Endothelial cell of umbilical vein (primary cell): ENCODE data around the gene INPP4B. TPM values are rescaled to one million over a fixed set of nuclear protein-coding genes. Genes with fewer than 3 reads are reported as not detected.

Experiments used
- BruUV-seq: library from RNA; stranded (reverse); fragments of 400-500 nt; replicated peaks from 2 replicates; lab custom pipeline; 2021; lab: Mats Ljungman, UMichigan
- CTCF ChIA-PET: fragments of 300-600, 350-600 bp; sonication (Branson Sonifier 250); formaldehyde crosslinking; loops from one replicate; lab custom pipeline; 2021; ENCODE audit warnings: antibody characterized with exemption, inconsistent platforms; lab: Charles Lee
- POLR2A ChIA-PET: fragments of 300-600, 350-600 bp; sonication (Branson Sonifier 250); formaldehyde crosslinking; loops from one replicate; lab custom pipeline; 2021; ENCODE audit warnings: antibody characterized with exemption, inconsistent platforms; lab: Charles Lee
- DNase-seq: peaks from one replicate; pipeline ENCODE4 v3.0.0-alpha.2; 2011; ENCODE audit warnings: low read depth, low spot score
- FAIRE-seq: peaks from 2 replicates; lab custom pipeline; 2011; peaks lifted over from hg19 to GRCh38; lab: Jason Lieb, UNC
- H2AFZ ChIP-seq: 2 replicates; pipeline ENCODE4 v1.6.0; 2012; ENCODE audit warnings: low read depth, low read length, control low read depth, inconsistent platforms
- H3K27ac ChIP-seq: 2 replicates; pipeline ENCODE4 v1.5.1; 2011; ENCODE audit warnings: low read depth, mild to moderate bottlenecking, control low read depth, low read length, moderate library complexity; ENCODE audit not compliant: insufficient read depth
- H3K27me3 ChIP-seq, 2 experiments: 2 replicates each; pipeline versions ENCODE4 v1.6.0 to v1.6.1; 2011; ENCODE audit warnings: low read length in 2 of 2, mixed read lengths in 1 of 2; ENCODE audit not compliant: control insufficient read depth in 2 of 2, insufficient read depth in 2 of 2
- H3K36me3 ChIP-seq, 2 experiments: 2 replicates in 1 of 2; 3 replicates in 1 of 2; pipeline ENCODE4 v1.5.1; 2011; ENCODE audit warnings: low read length in 2 of 2, mild to moderate bottlenecking in 1 of 2, moderate library complexity in 1 of 2; ENCODE audit not compliant: control insufficient read depth in 2 of 2, insufficient read depth in 2 of 2; ENCODE audit errors: extremely low read depth in 1 of 2
- H3K4me1 ChIP-seq: 3 replicates; pipeline ENCODE4 v1.5.1; 2011; ENCODE audit warnings: mild to moderate bottlenecking, low read length; ENCODE audit not compliant: control insufficient read depth, insufficient read depth; ENCODE audit errors: extremely low read depth
- H3K4me2 ChIP-seq: 2 replicates; pipeline ENCODE4 v1.6.1; 2011; ENCODE audit warnings: low read length, control low read depth, mixed read lengths; ENCODE audit not compliant: insufficient read depth
- H3K4me3 ChIP-seq, 3 experiments: fragments of 200-600 bp in 1 of 3; sonication (generic), shearing (Covaris generic) in 1 of 3; replicated peaks in 1 of 3; 2 replicates each; pipeline ENCODE4 v1.5.1; 2011 to 2016; ENCODE audit warnings: control low read depth in 3 of 3, low read length in 3 of 3, mild to moderate bottlenecking in 2 of 3, inconsistent platforms in 1 of 3, low read depth in 1 of 3, moderate library complexity in 1 of 3; ENCODE audit not compliant: insufficient read depth in 1 of 3
- H3K79me2 ChIP-seq: 2 replicates; pipeline ENCODE4 v1.6.0; 2012; ENCODE audit warnings: low read length, inconsistent platforms; ENCODE audit not compliant: control insufficient read depth, insufficient read depth
- H3K9ac ChIP-seq: replicated peaks from 2 replicates; pipeline ENCODE3; 2011; ENCODE audit warnings: low read length, control low read depth; ENCODE audit not compliant: insufficient read depth; ENCODE audit errors: extremely low read depth
- H3K9me1 ChIP-seq: replicated peaks from 3 replicates; pipeline ENCODE4 v1.6.0; 2011; ENCODE audit warnings: mild to moderate bottlenecking, low read length; ENCODE audit not compliant: control insufficient read depth, insufficient read depth; ENCODE audit errors: extremely low read depth
- H3K9me3 ChIP-seq: replicated peaks from 2 replicates; pipeline ENCODE4 v1.5.1; 2012; ENCODE audit warnings: low read length, inconsistent platforms; ENCODE audit not compliant: control insufficient read depth, insufficient read depth
- H4K20me1 ChIP-seq: replicated peaks from 2 replicates; pipeline ENCODE3; 2011; ENCODE audit warnings: mild to moderate bottlenecking, low read length; ENCODE audit not compliant: control insufficient read depth, insufficient read depth; ENCODE audit errors: extremely low read depth
- EZH2 ChIP-seq: IDR thresholded peaks from 2 replicates; pipeline ENCODE4 v1.6.1; 2012; ENCODE audit warnings: borderline replicate concordance, low read depth, mild to moderate bottlenecking, moderate library complexity, low read length, inconsistent platforms; ENCODE audit not compliant: severe bottlenecking
- FOS ChIP-seq: IDR thresholded peaks from 2 replicates; pipeline ENCODE4 v1.6.1; 2011; ENCODE audit warnings: mild to moderate bottlenecking, low read length, moderate library complexity, borderline replicate concordance; ENCODE audit not compliant: insufficient read depth
- JUN ChIP-seq: IDR thresholded peaks from 2 replicates; pipeline ENCODE4 v1.6.1; 2011; ENCODE audit warnings: borderline replicate concordance, low read depth; ENCODE audit not compliant: insufficient read length, insufficient read depth
- MYC ChIP-seq: IDR thresholded peaks from one replicate; pipeline ENCODE4 v1.6.1; 2011; ENCODE audit warnings: mild to moderate bottlenecking, low read depth, low read length
- POLR2A ChIP-seq: IDR thresholded peaks from 2 replicates; pipeline ENCODE4 v1.6.1; 2012; ENCODE audit warnings: low read depth, mild to moderate bottlenecking, control low read depth, low read length
- POLR2AphosphoS5 ChIP-seq: IDR thresholded peaks from 2 replicates; pipeline ENCODE4 v1.6.1; 2012; ENCODE audit warnings: low read depth, mild to moderate bottlenecking, control low read depth, low read length, moderate library complexity; ENCODE audit not compliant: insufficient read depth
- dilution Hi-C: fragments of 300-500 bp; cut with MboI; formaldehyde crosslinking; loops from one replicate; pipeline ENCODE4 v1.15.0; 2019; ENCODE audit warnings: low sequenced_read_pairs; ENCODE audit not compliant: extremely low pct_ligation_motif_present
- intact Hi-C: fragments of 100-400 bp; cut with micrococcal nuclease; formaldehyde crosslinking; loops from one replicate; pipeline ENCODE4 v1.10.0; 2022
- polyA plus RNA-seq, 4 experiments: library from polyadenylated mRNA; depleted of rRNA in 3 of 4; stranded (reverse) in 3 of 4; unstranded in 1 of 4; fragments of >200 nt; gene quantifications; 2 replicates each; pipeline versions ENCODE4 v1.2.1 to v1.2.3, GENCODE V29; 2011 to 2012; ENCODE audit warnings: missing spikeins in 1 of 4
- total RNA-seq: library from RNA; stranded (reverse); gene quantifications from 2 replicates; pipeline ENCODE4 v1.2.3, GENCODE V29; 2021
- TF ChIP-seq, protein P1 (sequence below): IDR thresholded peaks from 2 replicates; pipeline ENCODE4 v1.6.1; 2011; ENCODE audit not compliant: insufficient read depth, insufficient read length
- TF ChIP-seq, protein P2 (sequence below), 2 donors: IDR thresholded peaks; 1 replicate in 1 of 2; 2 replicates in 1 of 2; pipeline ENCODE4 v1.5.1; 2011; ENCODE audit warnings: low read length in 2 of 2, mild to moderate bottlenecking in 2 of 2, moderate library complexity in 2 of 2, control low read depth in 1 of 2, inconsistent platforms in 1 of 2, low read depth in 1 of 2; ENCODE audit not compliant: insufficient read depth in 1 of 2; ENCODE audit errors: extremely low read depth in 1 of 2

Gene INPP4B
- total and polyA plus RNA-seq, 2 donors (not counting 3 experiments of a cell fraction or from before 2014, with no cell fraction given), result 0.41 to 3.1 TPM

DNA sequence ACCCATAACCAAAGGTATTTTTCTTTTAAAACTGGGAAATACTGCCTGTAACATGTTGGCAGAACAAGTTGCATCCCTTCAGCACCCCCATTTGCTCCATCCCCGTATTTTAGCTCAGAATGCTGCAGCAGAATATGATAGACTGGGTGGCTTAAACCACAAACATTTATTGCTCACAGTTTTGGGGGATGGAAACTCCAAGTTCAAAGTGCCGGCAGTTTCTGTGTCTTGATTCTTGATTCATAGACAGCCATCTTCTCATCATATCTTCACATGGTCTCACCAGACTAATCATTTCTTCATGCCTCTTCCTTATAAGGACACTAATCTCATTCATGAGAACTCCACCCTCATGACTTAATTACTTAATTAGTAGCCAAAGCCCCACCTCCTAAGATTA lies 10.5 kb upstream of the INPP4B start:
- no peak for DNase-seq
- Histone ChIP-seq H3K27ac (no peak overlapping the region), H3K4me2 (no peak overlapping the region), H3K4me3 (no peak overlapping the region), H3K27me3 (peaks cover 2 to 3% of the 10 kb centered on the region in 2 experiments), H3K79me2 (no peaks in the 10 kb centered on the region), H3K4me1 (no peaks in the 10 kb centered on the region), H3K9me1 (no peaks in the 10 kb centered on the region), H3K9me3 (no peaks in the 10 kb centered on the region), H2AFZ (no peak overlapping the region), H3K36me3 (no peaks in the 10 kb centered on the region), H3K9ac (no peak overlapping the region), H4K20me1 (no peaks in the 10 kb centered on the region)
- ChIA-PET CTCF (no interaction called here), POLR2A (no interaction called here)
- BruUV-seq, result no TSS peak
- TF ChIP-seq, protein P1, sequence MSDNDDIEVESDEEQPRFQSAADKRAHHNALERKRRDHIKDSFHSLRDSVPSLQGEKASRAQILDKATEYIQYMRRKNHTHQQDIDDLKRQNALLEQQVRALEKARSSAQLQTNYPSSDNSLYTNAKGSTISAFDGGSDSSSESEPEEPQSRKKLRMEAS, result no peak
- no peak for TF ChIP-seq FOS
- no peak for TF ChIP-seq MYC
- TF ChIP-seq, protein P2, sequence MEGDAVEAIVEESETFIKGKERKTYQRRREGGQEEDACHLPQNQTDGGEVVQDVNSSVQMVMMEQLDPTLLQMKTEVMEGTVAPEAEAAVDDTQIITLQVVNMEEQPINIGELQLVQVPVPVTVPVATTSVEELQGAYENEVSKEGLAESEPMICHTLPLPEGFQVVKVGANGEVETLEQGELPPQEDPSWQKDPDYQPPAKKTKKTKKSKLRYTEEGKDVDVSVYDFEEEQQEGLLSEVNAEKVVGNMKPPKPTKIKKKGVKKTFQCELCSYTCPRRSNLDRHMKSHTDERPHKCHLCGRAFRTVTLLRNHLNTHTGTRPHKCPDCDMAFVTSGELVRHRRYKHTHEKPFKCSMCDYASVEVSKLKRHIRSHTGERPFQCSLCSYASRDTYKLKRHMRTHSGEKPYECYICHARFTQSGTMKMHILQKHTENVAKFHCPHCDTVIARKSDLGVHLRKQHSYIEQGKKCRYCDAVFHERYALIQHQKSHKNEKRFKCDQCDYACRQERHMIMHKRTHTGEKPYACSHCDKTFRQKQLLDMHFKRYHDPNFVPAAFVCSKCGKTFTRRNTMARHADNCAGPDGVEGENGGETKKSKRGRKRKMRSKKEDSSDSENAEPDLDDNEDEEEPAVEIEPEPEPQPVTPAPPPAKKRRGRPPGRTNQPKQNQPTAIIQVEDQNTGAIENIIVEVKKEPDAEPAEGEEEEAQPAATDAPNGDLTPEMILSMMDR (IDR thresholded peaks at IDR 0.05; ENCODE audit: extremely low read depth in 1 of 2, insufficient read depth in 1 of 2, low read depth in 1 of 2, low read length in 2 of 2), result no peak
- no peak for TF ChIP-seq EZH2
- TF ChIP-seq POLR2A, result no peak
- no peak for TF ChIP-seq JUN
- no peak for TF ChIP-seq POLR2AphosphoS5
- dilution Hi-C loops (no loop called here), intact Hi-C loops (no loop called here)
- no peak for FAIRE-seq
